T-helper 1 cell treated with Interleukin-12 subunit alpha and Interleukin-12 subunit beta and Interleukin-4 antibody, amounts not matched to agents 30 ng/mL and 1 ng/mL, for 36 hours (primary cell): ENCODE results near the gene GCC2. TPM values are rescaled to one million over a fixed set of nuclear protein-coding genes. Genes with fewer than 3 reads are reported as not detected.
"Not testable (repeated sequence)": the region's sequence is repeated elsewhere in the genome, so short reads cannot be mapped to it uniquely, and the experiment has no call there.

ENCODE experiments used
- intact Hi-C: fragments of 100-400 bp; cut with micrococcal nuclease; formaldehyde crosslinking; loops from one replicate; pipeline ENCODE4 v1.15.1; 2024
- total RNA-seq: library from RNA; stranded (reverse); gene quantifications from 2 replicates; pipeline ENCODE4 v1.2.3, GENCODE V29; 2022

Gene GCC2
- total RNA-seq, 1 donor from 2014 or later: 49.9 TPM

GRCh38 chr2:108444941-108445840 is 3.8 kb upstream of the GCC2 start:
- intact Hi-C loops: loop anchor here (10.0 kb wide), 2 partner anchors 590 to 1170 kb away; partner anchors contain the start of genes SEPTIN10 and SOWAHC

GRCh38 chr2:108446703-108447102 is 2.3 kb upstream of the GCC2 start:
- intact Hi-C loops: loop anchor here (10.0 kb wide), 2 partner anchors 588 to 1168 kb away; partner anchors contain the start of genes SEPTIN10 and SOWAHC

- intact Hi-C loops: loop anchor here (2.0 to 10.0 kb wide), 4 partner anchors 205 to 1757 kb away; partner anchors contain the start of genes NPHP1, SEPTIN10 and SOWAHC
These were observed 894 bp upstream of the GCC2 start for GRCh38 chr2:108447947-108448677.

- intact Hi-C loops: loop anchor here (1.0 to 10.0 kb wide), 9 partner anchors 85 to 1755 kb away; partner anchors contain the start of genes CCDC138, LIMS1, NPHP1 and RANBP2
These were observed 564 bp downstream of the GCC2 start for GRCh38 chr2:108449410-108450130.

- intact Hi-C loops: no loop called here
These were observed 1.9 kb downstream of the GCC2 start for GRCh38 chr2:108450863-108451262.

GRCh38 chr2:108451976-108452375 is 3.0 kb downstream of the GCC2 start:
- intact Hi-C loops: no loop called here

- intact Hi-C loops: not testable (repeated sequence)
These were observed 4.5 kb downstream of the GCC2 start for GRCh38 chr2:108453530-108453929.

- intact Hi-C loops: no loop called here
These were observed 5.4 kb downstream of the GCC2 start for GRCh38 chr2:108454440-108454839.

GRCh38 chr2:108455571-108455970 is 6.6 kb downstream of the GCC2 start:
- intact Hi-C loops: no loop called here

GRCh38 chr2:108458082-108458481 is 9.1 kb downstream of the GCC2 start:
- intact Hi-C loops: no loop called here

- intact Hi-C loops: no loop called here
These were observed 10.4 kb downstream of the GCC2 start for GRCh38 chr2:108459441-108459840.

- intact Hi-C loops: no loop called here
These were observed 11.5 kb downstream of the GCC2 start for GRCh38 chr2:108460345-108461037.

GRCh38 chr2:108477099-108477498 is 28.1 kb downstream of the GCC2 start:
- intact Hi-C loops: no loop called here

GRCh38 chr2:108485253-108485652 is 36.2 kb downstream of the GCC2 start:
- intact Hi-C loops: loop anchor here (5.0 to 10.0 kb wide), 2 partner anchors 50 to 97 kb away; partner anchors contain the start of gene LIMS1

GRCh38 chr2:108490506-108491122 is 41.6 kb downstream of the GCC2 start:
- intact Hi-C loops: no loop called here

GRCh38 chr2:108491848-108492247 is 42.8 kb downstream of the GCC2 start:
- intact Hi-C loops: no loop called here

- intact Hi-C loops: no loop called here
These were observed 43.4 kb downstream of the GCC2 start for GRCh38 chr2:108492364-108492763.

- intact Hi-C loops: not testable (repeated sequence)
These were observed 47.2 kb downstream of the GCC2 start for GRCh38 chr2:108496167-108496566.

GRCh38 chr2:108507620-108508019 is 58.6 kb downstream of the GCC2 start:
- intact Hi-C loops: not testable (repeated sequence)

GRCh38 chr2:108512431-108512830 is 63.4 kb downstream of the GCC2 start:
- intact Hi-C loops: not testable (repeated sequence)
